Natural killer cell (primary cell): ENCODE results near the gene TNNI3K. TPM values are rescaled to one million over a fixed set of nuclear protein-coding genes. Genes with fewer than 3 reads are reported as not detected.

ENCODE experiments used
- ATAC-seq, 3 donors: fragments of 150-1000 bp in 2 of 3; fragments of 200-7000 bp in 1 of 3; cut with Tn5 transposase; 1 replicate in 1 of 3; 2 replicates in 2 of 3; pipeline ENCODE4 v1.10.0; 2021; ENCODE audit warnings: mild to moderate bottlenecking in 2 of 3, moderate library complexity in 2 of 3
- DNase-seq, 2 donors: peaks; one replicate each; pipeline versions ENCODE4 v3.0.0 to v3.0.0-alpha.2; 2013 to 2021; ENCODE audit warnings: mixed read lengths in 1 of 2
- H3K27ac ChIP-seq: one replicate; pipeline ENCODE4 v1.5.1; 2013; ENCODE audit warnings: mild to moderate bottlenecking, low read length
- H3K27me3 ChIP-seq: one replicate; pipeline ENCODE4 v1.6.1; 2013; ENCODE audit warnings: low read length; ENCODE audit not compliant: control insufficient read depth, insufficient read depth
- H3K36me3 ChIP-seq: one replicate; pipeline ENCODE4 v1.6.1; 2013; ENCODE audit warnings: low read length; ENCODE audit not compliant: control insufficient read depth, insufficient read depth
- H3K4me1 ChIP-seq: one replicate; pipeline ENCODE4 v1.6.1; 2013; ENCODE audit warnings: low read length; ENCODE audit not compliant: control insufficient read depth, insufficient read depth
- H3K4me3 ChIP-seq: one replicate; pipeline ENCODE4 v1.5.1; 2013; ENCODE audit warnings: low read length
- H3K9me3 ChIP-seq: one replicate; pipeline ENCODE4 v1.6.1; 2013; ENCODE audit warnings: low read length; ENCODE audit not compliant: control insufficient read depth, insufficient read depth
- H3K27ac Mint-ChIP-seq, 2 donors: one replicate each; pipeline ENCODE4 v1.8.0; 2022; ENCODE audit warnings: mild to moderate bottlenecking in 2 of 2, mixed read lengths in 2 of 2, moderate library complexity in 1 of 2
- H3K27me3 Mint-ChIP-seq, 2 donors: one replicate each; pipeline ENCODE4 v1.8.0; 2022; ENCODE audit warnings: low read depth in 2 of 2, mixed read lengths in 2 of 2
- H3K36me3 Mint-ChIP-seq: one replicate; pipeline ENCODE4 v1.8.0; 2022; ENCODE audit warnings: mixed read lengths
- H3K4me1 Mint-ChIP-seq, 2 donors: one replicate each; pipeline ENCODE4 v1.8.0; 2022; ENCODE audit warnings: mixed read lengths in 2 of 2
- H3K4me3 Mint-ChIP-seq: one replicate; pipeline ENCODE4 v1.8.0; 2022; ENCODE audit warnings: mild to moderate bottlenecking, moderate library complexity, mixed read lengths
- H3K9me3 Mint-ChIP-seq, 2 donors: one replicate each; pipeline ENCODE4 v1.8.0; 2022; ENCODE audit warnings: mixed read lengths in 2 of 2
- CTCF ChIP-seq: fragments of 200-600 bp; IDR thresholded peaks from one replicate; pipeline ENCODE4 v1.8.0; 2022; ENCODE audit warnings: antibody characterized with exemption
- WGBS: methylation state at CpG from one replicate; pipeline ENCODE4 v1.1.7; 2013; ENCODE audit warnings: missing lambda C conversion rate; ENCODE audit not compliant: insufficient coverage; 5-methylcytosine and 5-hydroxymethylcytosine counted together
- intact Hi-C: fragments of 100-400 bp; cut with micrococcal nuclease; formaldehyde crosslinking; loops from one replicate; pipeline ENCODE4 v1.14.2; 2022
- total RNA-seq, 4 donors: library from RNA; stranded (reverse); fragments of 120-200 nt in 1 of 4; gene quantifications; one replicate each; pipeline versions ENCODE4 v1.2.3 to v1.2.4, GENCODE V29; 2013 to 2022

TNNI3K gene
- total RNA-seq, 3 donors from 2014 or later (not counting 1 experiment from before 2014, with no cell fraction given): 0.72 TPM; not detected in 2

GRCh38 chr1:74592580-74593355 is 357.6 kb downstream of the TNNI3K start:
- H3K27me3 ChIP-seq: no peaks in the 10 kb centered on the region
- Mint-ChIP-seq H3K27me3 (peaks cover 0 to 3% of the 10 kb centered on the region in 2 donors), H3K4me1 (no peaks in the 10 kb centered on the region), H3K9me3 (no peaks in the 10 kb centered on the region), H3K36me3 (no peaks in the 10 kb centered on the region), H3K27ac (no peak overlapping the region), H3K4me3 (no peak overlapping the region)
- ATAC-seq (no peak), DNase-seq (no peak)
- intact Hi-C loops: no loop called here
- TF ChIP-seq CTCF: no peak
- 77% methylated on average over 3 of the region's 5 CpGs for WGBS
- H3K27ac ChIP-seq: no peak overlapping the region
- H3K4me1 ChIP-seq: no peaks in the 10 kb centered on the region
- H3K4me3 ChIP-seq: no peak overlapping the region
- H3K36me3 ChIP-seq: no peaks in the 10 kb centered on the region
- no peaks in the 10 kb centered on the region for H3K9me3 ChIP-seq

Other genes with a start within 250 kb of the TNNI3K start
- gene LRRIQ3, start 37.2 kb upstream of the TNNI3K start, total RNA-seq: under 1 TPM; 0.16 to 0.85 (median 0.59) TPM
- gene FPGT, start 37.1 kb upstream of the TNNI3K start, total RNA-seq: 1 to 10 TPM; 3.0 to 5.4 (median 3.5) TPM